Retinal pigment epithelial cell (primary cell): ENCODE results near the gene SMIM3.
"Not testable (repeated sequence)": the region's sequence is repeated elsewhere in the genome, so short reads cannot be mapped to it uniquely, and the experiment has no call there.

ENCODE experiments used
- DNase-seq: peaks from one replicate; pipeline ENCODE4 v3.0.0-alpha.2; 2010; ENCODE audit warnings: low read depth
- H3K4me3 ChIP-seq: 2 replicates; pipeline ENCODE4 v1.5.1; 2011; ENCODE audit warnings: mild to moderate bottlenecking, low read length, control low read depth, moderate library complexity
- TF ChIP-seq, protein P1 (sequence below): conservative IDR thresholded peaks from 2 replicates; pipeline ENCODE4 v1.5.1; 2011; ENCODE audit warnings: low read depth, low read length, control low read depth, inconsistent platforms

Gene SMIM3

DNA sequence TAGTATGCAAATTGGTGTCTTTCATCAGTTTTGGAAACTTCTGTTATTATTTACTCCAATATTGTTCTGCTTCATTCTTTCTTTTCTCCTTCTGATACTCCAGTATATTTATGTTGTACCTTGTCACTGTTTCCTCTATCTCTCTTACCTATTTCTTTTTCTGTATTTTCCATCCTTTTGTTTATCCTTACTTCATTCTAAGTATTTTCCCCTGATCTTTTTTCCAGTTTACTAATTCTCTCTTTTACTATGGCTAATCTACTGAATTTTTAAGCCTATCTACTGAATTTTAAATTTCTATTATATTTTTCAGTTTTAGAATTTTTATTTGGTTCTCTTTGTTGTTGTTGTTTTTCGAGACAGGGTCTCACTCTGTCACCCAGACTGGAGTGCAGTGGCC is 7.4 kb downstream of the SMIM3 start:
- TF ChIP-seq, protein P1, sequence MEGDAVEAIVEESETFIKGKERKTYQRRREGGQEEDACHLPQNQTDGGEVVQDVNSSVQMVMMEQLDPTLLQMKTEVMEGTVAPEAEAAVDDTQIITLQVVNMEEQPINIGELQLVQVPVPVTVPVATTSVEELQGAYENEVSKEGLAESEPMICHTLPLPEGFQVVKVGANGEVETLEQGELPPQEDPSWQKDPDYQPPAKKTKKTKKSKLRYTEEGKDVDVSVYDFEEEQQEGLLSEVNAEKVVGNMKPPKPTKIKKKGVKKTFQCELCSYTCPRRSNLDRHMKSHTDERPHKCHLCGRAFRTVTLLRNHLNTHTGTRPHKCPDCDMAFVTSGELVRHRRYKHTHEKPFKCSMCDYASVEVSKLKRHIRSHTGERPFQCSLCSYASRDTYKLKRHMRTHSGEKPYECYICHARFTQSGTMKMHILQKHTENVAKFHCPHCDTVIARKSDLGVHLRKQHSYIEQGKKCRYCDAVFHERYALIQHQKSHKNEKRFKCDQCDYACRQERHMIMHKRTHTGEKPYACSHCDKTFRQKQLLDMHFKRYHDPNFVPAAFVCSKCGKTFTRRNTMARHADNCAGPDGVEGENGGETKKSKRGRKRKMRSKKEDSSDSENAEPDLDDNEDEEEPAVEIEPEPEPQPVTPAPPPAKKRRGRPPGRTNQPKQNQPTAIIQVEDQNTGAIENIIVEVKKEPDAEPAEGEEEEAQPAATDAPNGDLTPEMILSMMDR = no peak
- no peak for DNase-seq
- H3K4me3 ChIP-seq = no peak overlapping the region

DNA sequence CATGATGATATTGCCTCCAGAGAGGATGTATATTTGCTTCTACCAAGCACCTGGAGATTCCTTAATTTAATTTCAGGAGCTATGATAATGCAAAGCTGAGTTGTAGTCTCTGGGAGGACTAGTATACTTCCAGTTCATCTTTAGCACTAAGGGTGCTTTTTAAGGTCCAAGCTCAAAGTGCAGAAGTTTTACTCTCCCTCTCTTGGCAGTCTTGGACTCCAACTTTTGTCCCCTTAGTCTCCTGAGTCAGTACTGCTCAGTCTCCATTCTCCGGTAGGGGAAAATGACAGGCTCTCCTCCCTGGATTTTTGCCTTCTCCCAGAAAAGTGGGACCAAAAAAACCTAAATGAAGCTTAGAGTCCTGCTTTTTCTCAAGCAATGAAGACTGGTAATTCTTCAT is 8.3 kb downstream of the SMIM3 start:
- H3K4me3 ChIP-seq = no peak overlapping the region
- TF ChIP-seq, protein P1 = no peak
- no peak for DNase-seq

DNA sequence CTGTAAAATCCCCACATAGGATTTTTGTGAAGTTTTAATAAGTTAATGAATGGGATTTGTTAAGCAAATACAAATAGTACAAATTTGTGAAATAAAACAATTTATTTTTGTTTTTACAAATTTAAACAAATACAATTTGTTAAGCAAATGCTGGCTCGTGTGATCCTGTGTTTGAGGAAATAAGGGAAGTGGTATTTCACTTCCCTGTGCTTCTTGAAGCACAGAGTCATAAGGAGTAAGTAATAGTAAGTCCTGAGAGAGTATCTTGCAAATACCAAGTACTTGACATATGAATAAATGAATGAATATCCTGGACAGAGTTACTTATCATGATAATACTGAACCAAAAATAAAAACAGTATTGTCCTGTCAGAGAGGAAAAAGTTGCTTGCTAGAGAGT is 9.1 kb downstream of the SMIM3 start:
- no peak for DNase-seq
- no peak overlapping the region for H3K4me3 ChIP-seq
- TF ChIP-seq, protein P1 = no peak

DNA sequence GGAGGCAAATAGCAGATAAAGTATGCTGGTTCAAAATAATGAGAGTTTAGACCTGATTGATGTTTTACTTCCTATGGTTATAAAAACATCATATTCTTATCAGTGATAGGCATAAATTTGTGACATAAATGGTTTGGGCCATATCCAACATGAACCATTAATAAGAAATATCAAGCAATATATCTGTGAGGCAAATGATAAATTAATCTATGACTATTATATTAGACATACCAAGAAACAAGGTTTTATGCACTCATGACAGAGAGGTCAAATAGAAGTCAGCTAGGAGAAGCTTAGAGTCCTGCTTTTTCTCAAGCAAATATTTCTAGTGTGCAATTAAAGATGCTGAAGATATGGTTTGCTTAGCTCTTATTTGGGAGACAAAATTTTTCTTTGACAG is 10.4 kb downstream of the SMIM3 start:
- no peak overlapping the region for H3K4me3 ChIP-seq
- DNase-seq = no peak
- TF ChIP-seq, protein P1 = no peak

DNA sequence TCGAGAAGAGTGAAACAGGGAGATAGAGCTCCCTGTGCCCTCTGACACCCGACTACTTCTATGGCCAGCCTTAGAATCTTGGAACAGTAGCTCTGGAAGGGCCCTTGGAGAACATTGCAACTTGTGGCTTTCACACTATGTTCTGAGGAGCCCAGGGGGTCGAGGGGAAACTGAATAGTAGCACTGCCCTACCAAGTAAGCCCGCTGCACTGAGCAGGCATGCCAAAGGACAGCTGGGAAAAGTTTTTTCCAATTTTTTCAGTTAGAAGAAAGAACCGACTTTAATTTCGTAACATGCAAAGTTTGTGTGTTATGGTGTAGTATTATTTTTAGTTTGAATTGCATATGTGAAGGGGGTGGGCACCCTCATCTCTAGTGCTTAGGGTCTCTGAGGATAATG is 10.9 kb downstream of the SMIM3 start:
- TF ChIP-seq, protein P1 = no peak
- H3K4me3 ChIP-seq = no peak overlapping the region
- DNase-seq = no peak

DNA sequence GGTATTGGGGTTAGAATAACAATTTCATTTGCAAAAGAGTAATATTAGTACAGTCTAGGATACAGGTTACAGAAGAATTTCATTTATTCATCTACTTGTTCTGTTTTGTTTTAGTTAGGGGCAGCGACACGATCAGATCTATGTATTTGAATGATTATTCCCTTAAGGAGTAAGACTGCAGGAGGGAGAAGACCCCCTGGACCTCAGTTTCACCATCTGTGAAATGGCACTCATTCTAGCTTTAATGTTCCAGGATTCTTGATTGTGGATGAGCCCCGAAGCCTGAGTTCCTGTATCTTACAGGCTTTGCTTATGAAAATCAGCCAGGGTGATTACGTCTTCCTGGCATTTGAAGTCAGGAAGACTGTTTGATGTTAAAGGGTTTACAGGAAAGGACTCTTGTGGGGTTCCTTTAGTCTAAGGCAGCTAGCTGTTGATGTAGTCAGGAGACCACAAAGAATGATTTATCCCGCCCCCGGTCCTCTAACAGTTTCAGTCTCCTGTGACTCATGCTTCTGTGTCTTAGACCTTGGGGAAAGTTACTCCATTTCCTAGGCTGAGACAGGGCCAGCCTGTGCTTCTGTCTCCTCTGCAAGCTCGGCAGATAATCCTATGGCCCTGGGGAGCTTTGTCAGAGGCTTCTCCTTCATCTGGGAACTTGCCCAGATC is 11.5 kb downstream of the SMIM3 start:
- peak; percentile 93 for DNase-seq
- TF ChIP-seq, protein P1 = no peak
- H3K4me3 ChIP-seq = no peak overlapping the region

DNA sequence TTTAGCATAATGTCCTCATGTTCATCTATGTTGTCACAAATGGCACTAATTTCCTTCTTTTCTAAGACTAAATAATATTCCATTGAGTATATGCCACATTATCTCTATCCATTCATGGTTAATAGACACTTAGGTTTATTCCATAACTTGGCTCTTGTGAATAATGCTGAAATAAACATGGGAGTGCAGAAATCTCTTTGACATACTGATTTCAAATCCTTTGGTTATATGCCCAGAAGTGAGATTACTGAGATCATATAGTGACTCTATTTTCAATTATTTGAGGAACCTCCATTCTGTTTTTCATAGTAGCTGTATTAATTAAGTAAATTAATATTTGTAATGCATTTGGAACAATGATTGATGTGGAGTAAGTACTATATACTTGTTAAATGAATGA is 13.0 kb downstream of the SMIM3 start:
- no peak for DNase-seq
- TF ChIP-seq, protein P1 = no peak
- no peak overlapping the region for H3K4me3 ChIP-seq

DNA sequence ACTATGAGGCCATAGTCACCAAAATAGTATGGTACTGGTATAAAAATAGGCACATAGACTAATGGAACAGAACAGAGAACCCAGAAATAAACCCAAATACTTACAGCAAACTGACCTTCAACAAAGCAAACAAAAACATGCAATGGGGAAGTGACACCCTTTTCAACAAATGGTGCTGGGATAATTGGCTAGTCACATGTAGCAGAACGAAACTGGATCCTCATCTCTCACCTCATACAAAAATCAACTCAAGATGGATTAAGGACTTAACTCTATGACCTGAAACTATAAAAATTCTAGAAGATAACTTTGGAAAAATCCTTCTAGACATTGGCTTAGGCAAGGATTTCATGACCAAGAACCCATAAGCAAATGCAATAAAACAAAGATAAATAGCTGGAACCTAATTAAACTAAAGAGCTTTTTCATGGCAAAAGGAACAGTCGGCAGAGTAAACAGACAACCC is 14.9 kb downstream of the SMIM3 start:
- not testable (repeated sequence) for DNase-seq, H3K4me3 ChIP-seq
